Measurements from ENCODE around the gene ACTN3. TPM values are rescaled to one million over a fixed set of nuclear protein-coding genes. Genes with fewer than 3 reads are reported as not detected.
"Not testable (repeated sequence)": the region's sequence is repeated elsewhere in the genome, so short reads cannot be mapped to it uniquely, and the experiment has no call there.

The ACTN3 gene
- total RNA-seq, 2 experiments from 2014 or later = 0.23 TPM; not detected in 1

GRCh38 chr11:66579017-66579606 is 32.4 kb downstream of the ACTN3 start:
- DNase-seq = peak; percentile 72
- Mint-ChIP-seq H3K4me3 (no peak overlapping the region), H3K27me3 (peaks cover 7% of the 10 kb centered on the region), H3K27ac (no peak overlapping the region), H3K9me3 (peaks cover 10% of the 10 kb centered on the region), H3K36me3 (ENCODE audit: low read depth) (no peaks in the 10 kb centered on the region), H3K4me1 (peaks cover 9% of the 10 kb centered on the region)
- ChIA-PET CTCF (interaction anchor here (0.6 to 2.7 kb wide), 5 partner anchors 11 to 650 kb away, joined by 3 to 30 read pairs (median 5); partner anchors contain the start of genes CCDC87, CTSF and RBM4B), POLR2A (no interaction called here)

- ChIA-PET POLR2A (no interaction called here), CTCF (interaction anchor here (0.6 to 1.7 kb wide), 6 partner anchors 10 to 98 kb away, joined by 3 to 12 read pairs (median 4); partner anchors contain the start of genes CCDC87, RBM4 and RBM4B)
- Mint-ChIP-seq H3K4me1 (peaks cover 9% of the 10 kb centered on the region), H3K27me3 (peaks cover 3% of the 10 kb centered on the region), H3K36me3 (ENCODE audit: low read depth) (no peaks in the 10 kb centered on the region), H3K27ac (no peak overlapping the region), H3K9me3 (peaks cover 10% of the 10 kb centered on the region), H3K4me3 (no peak overlapping the region)
- no peak for DNase-seq
These were observed 34.1 kb downstream of the ACTN3 start for GRCh38 chr11:66580803-66581202.

GRCh38 chr11:66581261-66581660 is 34.6 kb downstream of the ACTN3 start:
- POLR2A ChIA-PET = no interaction called here
- no peak for DNase-seq
- H3K36me3 Mint-ChIP-seq (ENCODE audit: low read depth) = no peaks in the 10 kb centered on the region
- H3K27ac Mint-ChIP-seq = no peak overlapping the region
- CTCF ChIA-PET = interaction anchor here (0.6 to 1.7 kb wide), 7 partner anchors 8 to 97 kb away, joined by 3 to 12 read pairs (median 4); partner anchors contain the start of genes CCDC87, CTSF, RBM4 and RBM4B
- peaks cover 9% of the 10 kb centered on the region for H3K4me1 Mint-ChIP-seq
- H3K4me3 Mint-ChIP-seq = no peak overlapping the region
- peaks cover 10% of the 10 kb centered on the region for H3K9me3 Mint-ChIP-seq
- peaks cover 3% of the 10 kb centered on the region for H3K27me3 Mint-ChIP-seq

DNA sequence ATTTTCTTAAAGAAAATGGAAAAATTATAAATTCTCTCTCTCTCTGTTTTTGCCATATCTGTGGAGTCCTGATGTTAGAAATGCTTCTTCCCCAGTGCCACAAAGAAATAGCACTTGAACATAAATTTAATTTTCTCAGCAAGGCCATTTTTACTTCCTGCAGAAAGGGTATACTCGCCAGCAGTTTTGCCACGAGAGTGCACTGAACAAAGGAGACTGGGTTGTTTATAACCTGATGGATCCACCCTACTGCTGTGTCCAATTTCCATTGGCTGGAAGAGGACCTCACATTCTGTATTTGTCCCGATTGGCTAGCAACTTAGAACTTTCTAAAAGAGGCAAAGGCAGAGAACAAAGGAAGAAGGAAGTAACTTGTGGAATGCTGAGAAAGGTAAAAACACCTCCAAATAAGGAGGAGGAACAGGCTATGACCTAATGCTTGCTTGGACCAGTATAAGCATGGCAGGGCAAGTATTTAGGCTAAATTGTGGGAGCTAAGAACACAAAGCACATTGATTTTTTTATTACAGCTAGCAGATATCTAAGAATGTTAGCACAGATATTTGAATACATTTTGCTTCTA is 36.0 kb downstream of the ACTN3 start:
- CTCF ChIA-PET = interaction anchor here (1.6 kb wide), 1 partner anchor 14 kb away, joined by 3 read pairs; the partner anchor contains the start of gene CTSF
- H3K9me3 Mint-ChIP-seq; H3K4me1 Mint-ChIP-seq; H3K27me3 Mint-ChIP-seq; H3K4me3 Mint-ChIP-seq; DNase-seq; POLR2A ChIA-PET; H3K27ac Mint-ChIP-seq; H3K36me3 Mint-ChIP-seq (ENCODE audit: low read depth): not testable (repeated sequence)

DNA sequence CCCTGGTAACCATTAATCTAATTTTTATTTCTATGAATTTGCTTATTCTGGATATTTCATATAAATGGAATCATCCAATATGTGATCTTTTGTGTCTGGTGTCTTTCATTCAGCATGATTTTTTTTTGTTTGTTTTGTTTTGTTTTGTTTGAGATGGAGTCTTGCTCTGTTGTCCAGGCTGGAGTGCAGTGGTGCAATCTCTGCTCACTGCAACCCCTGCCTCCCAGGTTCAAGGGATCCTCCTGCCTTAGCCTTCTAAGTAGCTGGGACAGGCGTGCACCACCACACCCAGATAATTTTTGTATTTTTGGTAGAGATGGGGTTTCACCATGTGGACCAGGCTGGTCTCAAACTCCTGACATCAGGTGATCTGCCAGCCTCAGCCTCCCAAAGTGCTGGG is 38.7 kb downstream of the ACTN3 start:
- POLR2A ChIA-PET; H3K4me1 Mint-ChIP-seq; H3K27me3 Mint-ChIP-seq; H3K9me3 Mint-ChIP-seq; H3K36me3 Mint-ChIP-seq (ENCODE audit: low read depth); H3K27ac Mint-ChIP-seq; CTCF ChIA-PET; H3K4me3 Mint-ChIP-seq; DNase-seq: not testable (repeated sequence)

- ChIA-PET CTCF (no interaction called here), POLR2A (no interaction called here)
- Mint-ChIP-seq H3K9me3 (peaks cover 10% of the 10 kb centered on the region), H3K4me3 (no peak overlapping the region), H3K4me1 (no peaks in the 10 kb centered on the region), H3K36me3 (ENCODE audit: low read depth) (no peaks in the 10 kb centered on the region), H3K27ac (no peak overlapping the region), H3K27me3 (no peaks in the 10 kb centered on the region)
- no peak for DNase-seq
These were observed 39.4 kb downstream of the ACTN3 start for GRCh38 chr11:66586136-66586535.

DNA sequence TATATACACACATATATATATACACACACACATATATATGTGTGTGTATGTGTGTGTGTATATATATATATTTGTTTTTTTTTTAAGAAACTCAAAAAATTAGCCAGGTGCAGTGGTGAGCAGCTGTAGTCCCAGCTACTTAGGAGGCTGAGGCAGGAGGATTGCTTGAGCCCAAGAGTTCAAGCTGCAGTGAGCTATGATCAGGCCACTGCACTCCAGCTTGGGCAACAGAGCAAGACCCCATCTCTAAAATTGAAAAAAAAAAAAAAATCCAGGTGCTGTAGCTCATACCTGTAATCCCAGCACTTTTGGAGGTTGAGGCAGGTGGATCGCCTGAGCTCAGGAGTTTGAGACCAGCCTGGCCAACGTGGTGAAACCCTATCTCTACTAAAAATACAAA is 42.6 kb downstream of the ACTN3 start:
- not testable (repeated sequence) for H3K9me3 Mint-ChIP-seq; H3K4me3 Mint-ChIP-seq; H3K36me3 Mint-ChIP-seq (ENCODE audit: low read depth); H3K27me3 Mint-ChIP-seq; DNase-seq; H3K27ac Mint-ChIP-seq
- ChIA-PET POLR2A (interaction anchor here (0.6 kb wide), 1 partner anchor 43 kb away, joined by 5 read pairs; the partner anchor contains the start of gene ZDHHC24), CTCF (interaction anchor here (0.6 kb wide), 1 partner anchor 26 kb away, joined by 3 read pairs; no protein-coding TSS in a partner anchor)
- H3K4me1 Mint-ChIP-seq = peaks cover 19% of the 10 kb centered on the region

DNA sequence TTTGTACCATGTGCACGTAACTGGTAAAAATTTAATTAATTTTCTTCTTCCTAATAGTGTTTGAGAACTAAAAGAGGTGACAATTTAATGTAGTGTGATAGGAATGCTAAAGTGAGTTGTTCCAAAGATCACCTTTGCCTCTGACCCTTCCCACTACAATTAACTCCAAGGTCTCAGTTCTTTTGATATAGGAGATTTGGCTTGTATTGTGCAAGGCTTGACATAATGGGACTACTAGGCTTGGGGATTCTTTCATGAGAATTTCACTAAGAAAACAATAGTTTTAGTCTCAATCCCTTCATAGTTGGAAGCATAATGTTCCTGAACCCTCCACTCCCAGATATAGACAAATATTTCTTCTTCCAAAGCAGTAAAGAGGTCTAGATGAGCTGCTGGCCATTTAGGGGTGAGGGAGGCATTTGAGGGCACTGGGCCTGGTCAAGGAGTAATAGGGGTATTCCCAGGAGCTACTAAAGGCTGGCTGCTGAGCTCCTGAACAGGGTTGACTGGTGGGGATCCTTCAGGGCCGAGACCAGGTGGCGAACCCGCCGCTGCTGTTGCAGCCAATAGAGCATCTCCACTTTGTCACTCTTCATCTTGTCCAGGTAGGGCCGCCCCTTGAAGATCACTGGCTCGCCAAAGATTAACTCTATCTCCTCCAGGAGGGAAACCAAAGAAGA is 43.4 kb downstream of the ACTN3 start:
- ChIA-PET POLR2A (interaction anchor here (0.6 kb wide), 1 partner anchor 44 kb away, joined by 5 read pairs; the partner anchor contains the start of gene ZDHHC24), CTCF (interaction anchor here (0.6 to 1.5 kb wide), 4 partner anchors 9 to 35 kb away, joined by 3 to 4 read pairs (median 4); no protein-coding TSS in a partner anchor)
- no peaks in the 10 kb centered on the region for H3K27me3 Mint-ChIP-seq
- DNase-seq = no peak
- peaks cover 2% of the 10 kb centered on the region for H3K36me3 Mint-ChIP-seq (ENCODE audit: low read depth)
- H3K9me3 Mint-ChIP-seq = no peaks in the 10 kb centered on the region
- H3K4me3 Mint-ChIP-seq = no peak overlapping the region
- peaks cover 24% of the 10 kb centered on the region for H3K4me1 Mint-ChIP-seq
- no peak overlapping the region for H3K27ac Mint-ChIP-seq

- Mint-ChIP-seq H3K36me3 (ENCODE audit: low read depth) (peaks cover 2% of the 10 kb centered on the region), H3K9me3 (no peaks in the 10 kb centered on the region), H3K27ac (no peak overlapping the region), H3K4me1 (peaks cover 32% of the 10 kb centered on the region), H3K27me3 (no peaks in the 10 kb centered on the region), H3K4me3 (no peak overlapping the region)
- POLR2A ChIA-PET = interaction anchor here (0.6 kb wide), 1 partner anchor 59 kb away, joined by 5 read pairs; no protein-coding TSS in a partner anchor
- CTCF ChIA-PET = interaction anchor here (1.1 to 2.3 kb wide), 6 partner anchors 10 to 87 kb away, joined by 3 to 12 read pairs (median 4); no protein-coding TSS in a partner anchor
- no peak for DNase-seq
These were observed 44.5 kb downstream of the ACTN3 start for GRCh38 chr11:66591175-66591574.

DNA sequence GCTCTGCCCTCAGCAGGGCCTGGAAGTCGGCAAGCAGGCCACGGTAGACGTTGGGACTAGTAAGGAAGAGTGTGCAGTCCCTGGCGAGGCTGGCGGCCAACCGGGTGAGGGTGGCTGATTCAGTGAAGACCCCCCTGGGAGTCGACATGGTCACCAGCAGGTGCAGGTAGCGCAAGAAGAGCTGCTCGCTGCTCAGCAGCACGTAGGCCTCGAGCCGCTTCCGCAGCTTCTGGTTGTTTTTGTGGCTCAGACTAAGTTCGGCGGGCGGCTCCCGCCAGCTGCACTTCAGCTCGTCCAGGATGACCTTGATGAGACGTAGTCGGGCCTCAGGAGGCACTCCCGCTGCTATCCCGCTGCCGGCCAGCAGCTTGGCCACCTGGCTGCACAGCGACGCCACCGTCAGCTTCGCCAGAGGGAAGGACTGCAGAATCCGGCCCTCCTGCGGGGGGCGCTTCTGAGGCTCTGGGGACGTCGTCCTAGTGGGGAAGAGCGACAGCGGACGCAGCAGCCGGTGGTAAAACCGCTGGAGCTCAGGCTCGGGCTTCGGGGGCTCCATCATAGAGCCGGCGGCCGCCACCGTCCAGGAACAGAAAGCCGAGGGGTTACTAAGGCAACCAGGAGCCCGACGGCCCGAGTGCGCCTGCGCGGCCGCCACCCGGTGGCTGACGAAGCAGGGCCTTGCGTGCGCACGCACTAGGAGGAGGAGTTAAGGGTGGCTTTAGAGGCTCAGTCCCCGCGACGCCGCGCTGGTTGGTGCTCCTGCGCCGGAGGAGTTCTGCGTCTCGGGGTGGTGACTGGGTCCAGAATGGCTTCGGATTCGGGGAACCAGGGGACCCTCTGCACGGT is 46.0 kb downstream of the ACTN3 start, which contains the start of the genes CCDC87 and CCS:
CCDC87 (minus strand) TSS at position 607 of the 846 bp plus-strand sequence; CDS start at position 559, 48 bp downstream.
CCS (plus strand) TSS at position 729 of the 846 bp plus-strand sequence; CDS start at position 806, 77 bp downstream.
- H3K36me3 Mint-ChIP-seq (ENCODE audit: low read depth) = peaks cover 2% of the 10 kb centered on the region

GRCh38 chr11:66593303-66593635 is 46.6 kb downstream of the ACTN3 start:
- H3K27ac Mint-ChIP-seq = peak overlapping the region; percentile 95
- H3K4me1 Mint-ChIP-seq = peaks cover 34% of the 10 kb centered on the region
- H3K27me3 Mint-ChIP-seq = no peaks in the 10 kb centered on the region
- DNase-seq = no peak
- peaks cover 2% of the 10 kb centered on the region for H3K36me3 Mint-ChIP-seq (ENCODE audit: low read depth)
- no peaks in the 10 kb centered on the region for H3K9me3 Mint-ChIP-seq
- POLR2A ChIA-PET = no interaction called here
- H3K4me3 Mint-ChIP-seq = peak overlapping the region; percentile 98
- CTCF ChIA-PET = interaction anchor here (0.6 to 3.4 kb wide), 12 partner anchors 9 to 827 kb away, joined by 3 to 14 read pairs (median 5); partner anchors contain the start of genes RBM4 and RBM4B

More for the DNA sequence above, 46.0 kb downstream of the ACTN3 start, which contains the start of the genes CCDC87 and CCS:
- H3K4me1 Mint-ChIP-seq = peaks cover 34% of the 10 kb centered on the region
- POLR2A ChIA-PET = no interaction called here
- no peaks in the 10 kb centered on the region for H3K9me3 Mint-ChIP-seq
- CTCF ChIA-PET = interaction anchor here (0.6 to 2.3 kb wide), 11 partner anchors 12 to 827 kb away, joined by 3 to 12 read pairs (median 5); no protein-coding TSS in a partner anchor
- no peaks in the 10 kb centered on the region for H3K27me3 Mint-ChIP-seq
- H3K27ac Mint-ChIP-seq = peak within 1 kb of the TSS; percentile 95
- DNase-seq = peak; percentile 99
- H3K4me3 Mint-ChIP-seq = peak within 1 kb of the TSS; percentile 98

- Mint-ChIP-seq H3K9me3 (no peaks in the 10 kb centered on the region), H3K36me3 (ENCODE audit: low read depth) (peaks cover 2% of the 10 kb centered on the region), H3K27me3 (no peaks in the 10 kb centered on the region), H3K27ac (peak overlapping the region; percentile 95), H3K4me3 (peak overlapping the region; percentile 98), H3K4me1 (peaks cover 34% of the 10 kb centered on the region)
- no peak for DNase-seq
- ChIA-PET CTCF (interaction anchor here (0.6 to 3.4 kb wide), 6 partner anchors 9 to 458 kb away, joined by 3 to 14 read pairs (median 4); partner anchors contain the start of genes RBM4 and RBM4B), POLR2A (no interaction called here)
These were observed 46.9 kb downstream of the ACTN3 start for GRCh38 chr11:66593650-66594049.
